ENCODE results near the gene FKBP15. TPM values are rescaled to one million over a fixed set of nuclear protein-coding genes. Genes with fewer than 3 reads are reported as not detected.

The FKBP15 gene
- total and polyA plus RNA-seq, 2 of the 4 experiments (the other 2 are of a cell fraction), result 20.4 to 25.5 TPM

DNA sequence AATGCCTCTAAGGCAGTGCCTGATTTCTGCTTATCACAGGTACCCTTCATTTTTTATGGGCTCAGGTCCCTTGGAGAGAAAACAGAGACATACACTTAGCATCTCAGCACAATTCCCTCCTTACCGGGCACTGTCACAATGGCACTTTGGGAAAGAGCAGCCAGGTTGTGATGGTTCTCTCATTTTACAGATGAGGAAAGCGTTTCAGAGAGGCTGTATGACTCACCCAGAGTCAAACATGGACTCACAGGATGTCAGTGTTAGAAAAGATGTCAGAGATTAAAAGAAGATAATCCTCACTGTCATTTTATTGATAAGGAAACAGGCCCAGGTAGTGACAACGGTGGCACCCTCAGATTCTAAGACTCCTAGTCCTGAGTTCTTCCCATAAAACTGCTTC, 82.3 kb downstream of the FKBP15 start:
- Histone ChIP-seq H3K4me3 (ENCODE audit: insufficient read depth, low read depth, low read length) (no peak overlapping the region), H3K4me1 (ENCODE audit: control insufficient read depth, insufficient read depth, low read length) (no peaks in the 10 kb centered on the region), H3K27me3 (ENCODE audit: control insufficient read depth, insufficient read depth, low read length) (peaks cover 13% of the 10 kb centered on the region), H3K4ac (ENCODE audit: low read depth, low read length) (no peak overlapping the region), H2AK9ac (replicated peaks; ENCODE audit: low read depth, low read length, poor library complexity) (no peak overlapping the region), H4K5ac (ENCODE audit: low read depth, low read length) (no peak overlapping the region), H3K9me1 (ENCODE audit: insufficient read depth, low read length) (no peaks in the 10 kb centered on the region), H2BK5ac (ENCODE audit: low read depth, low read length, poor library complexity, severe bottlenecking) (no peak overlapping the region), H3K9me3 (ENCODE audit: control insufficient read depth, insufficient read depth, low read length) (no peaks in the 10 kb centered on the region; the same call in 1 of the 2 replicates), H2BK20ac (ENCODE audit: low read depth, low read length) (no peak overlapping the region), H3K27ac (ENCODE audit: insufficient read depth, low read length) (no peak overlapping the region), H3K56ac (ENCODE audit: extremely low read depth, insufficient read depth, low read length) (no peak overlapping the region), H3K18ac (ENCODE audit: low read depth, low read length) (no peak overlapping the region), H3K79me1 (ENCODE audit: low read depth in 1 of 2, low read length in 2 of 2) (no peaks in the 10 kb centered on the region), H3K36me3 (ENCODE audit: control insufficient read depth, insufficient read depth, low read length) (no peaks in the 10 kb centered on the region), H2AFZ (replicated peaks; ENCODE audit: low read length, poor library complexity) (no peak overlapping the region), H3K9ac (ENCODE audit: low read depth, low read length) (no peak overlapping the region), H4K8ac (ENCODE audit: low read depth in 2 of 2, low read length in 2 of 2) (no peak overlapping the region), H3K23ac (ENCODE audit: low read depth, low read length) (no peak overlapping the region), H4K20me1 (ENCODE audit: insufficient read depth, low read length) (no peaks in the 10 kb centered on the region), H2BK120ac (ENCODE audit: low read depth, low read length) (no peak overlapping the region), H2BK15ac (ENCODE audit: low read depth, low read length) (no peak overlapping the region), H3K4me2 (ENCODE audit: low read depth, low read length) (no peak overlapping the region), H4K91ac (ENCODE audit: insufficient read depth, low read depth, low read length) (no peak overlapping the region), H2AK5ac (ENCODE audit: low read depth, low read length) (no peak overlapping the region), H3K14ac (replicated peaks; ENCODE audit: low read depth, low read length) (no peak overlapping the region)
- no TSS peak for BruUV-seq (replicated peaks)
- intact Hi-C loops (cut with micrococcal nuclease) (no loop called here), dilution Hi-C loops (cut with HindIII; ENCODE audit: low sequenced_read_pairs, unreplicated experiment) (no loop called here), in situ Hi-C loops (cut with MboI; ENCODE audit: low sequenced_read_pairs) (no loop called here)
- ATAC-seq (ENCODE audit: low read depth) (no peak), DNase-seq (no peak)
- ChIA-PET POLR2A (ENCODE audit: unreplicated experiment) (no interaction called here), CTCF (no interaction called here)
- TF ChIP-seq RAD21 (IDR thresholded peaks at IDR 0.05; ENCODE audit: low read length) (no peak), CHD1 (IDR thresholded peaks at IDR 0.05; ENCODE audit: low read depth, low read length) (no peak), RCOR1 (IDR thresholded peaks at IDR 0.05; ENCODE audit: insufficient replicate concordance, low read length) (no peak)
- WGBS, 2 experiments (ENCODE audit: extremely low coverage in 2 of 2, insufficient read length in 1 of 2), result no CpG with 5 or more reads among the region's 3 CpGs

Data from IMR-90 (cell line).